Keratinocyte (primary cell): ENCODE results near the gene RYR2. TPM values are rescaled to one million over a fixed set of nuclear protein-coding genes. Genes with fewer than 3 reads are reported as not detected.
"Not testable (repeated sequence)": the region's sequence is repeated elsewhere in the genome, so short reads cannot be mapped to it uniquely, and the experiment has no call there.

Experiments used
- DNase-seq: peaks from one replicate; pipeline ENCODE4 v3.0.0-alpha.2; 2011; ENCODE audit warnings: low read depth, missing footprints, low spot score
- FAIRE-seq: peaks from 2 replicates; lab custom pipeline; 2011; peaks lifted over from hg19 to GRCh38; lab: Jason Lieb, UNC
- H2AFZ ChIP-seq: 2 replicates; pipeline ENCODE4 v1.6.0; 2012; ENCODE audit warnings: low read length, control low read depth, inconsistent platforms; ENCODE audit not compliant: control insufficient read depth
- H3K27ac ChIP-seq: 2 replicates; pipeline ENCODE4 v1.5.1; 2011; ENCODE audit warnings: low read length; ENCODE audit not compliant: control insufficient read depth, insufficient read depth
- H3K27me3 ChIP-seq: 3 replicates; pipeline ENCODE4 v1.6.0; 2011; ENCODE audit warnings: low read length; ENCODE audit not compliant: control insufficient read depth, insufficient read depth; ENCODE audit errors: extremely low read depth
- H3K36me3 ChIP-seq, 2 experiments: 2 replicates in 1 of 2; 3 replicates in 1 of 2; pipeline ENCODE4 v1.5.1; 2011; ENCODE audit warnings: low read length in 2 of 2, mild to moderate bottlenecking in 1 of 2; ENCODE audit not compliant: control insufficient read depth in 2 of 2, insufficient read depth in 2 of 2; ENCODE audit errors: extremely low read depth in 1 of 2
- H3K4me1 ChIP-seq: 3 replicates; pipeline ENCODE4 v1.5.1; 2011; ENCODE audit warnings: low read length; ENCODE audit not compliant: control insufficient read depth, insufficient read depth; ENCODE audit errors: extremely low read depth
- H3K4me2 ChIP-seq: 3 replicates; pipeline ENCODE4 v1.6.0; 2011; ENCODE audit warnings: low read depth, low read length; ENCODE audit not compliant: control insufficient read depth, insufficient read depth; ENCODE audit errors: extremely low read depth
- H3K4me3 ChIP-seq, 3 experiments: fragments of 200-600 bp in 1 of 3; sonication (generic) in 1 of 3; 2 replicates in 2 of 3; 3 replicates in 1 of 3; pipeline ENCODE4 v1.5.1; 2011 to 2016; ENCODE audit warnings: low read length in 3 of 3, mild to moderate bottlenecking in 3 of 3, control low read depth in 2 of 3, inconsistent platforms in 1 of 3, low read depth in 1 of 3, mixed read lengths in 1 of 3, mixed run types in 1 of 3, moderate library complexity in 1 of 3; ENCODE audit not compliant: control insufficient read depth in 2 of 3, insufficient read depth in 2 of 3; ENCODE audit errors: extremely low read depth in 1 of 3
- H3K79me2 ChIP-seq: 2 replicates; pipeline ENCODE4 v1.6.0; 2012; ENCODE audit warnings: low read length; ENCODE audit not compliant: control insufficient read depth, insufficient read depth
- H3K9ac ChIP-seq: 3 replicates; pipeline ENCODE4 v1.6.0; 2011; ENCODE audit warnings: low read length; ENCODE audit not compliant: control insufficient read depth, insufficient read depth; ENCODE audit errors: extremely low read depth
- H3K9me1 ChIP-seq: 3 replicates; pipeline ENCODE4 v1.6.0; 2011; ENCODE audit warnings: low read length; ENCODE audit not compliant: control insufficient read depth, insufficient read depth; ENCODE audit errors: extremely low read depth
- H3K9me3 ChIP-seq: 2 replicates; pipeline ENCODE4 v1.5.1; 2012; ENCODE audit warnings: low read depth, low read length; ENCODE audit not compliant: control insufficient read depth
- H4K20me1 ChIP-seq: 3 replicates; pipeline ENCODE4 v1.6.0; 2011; ENCODE audit warnings: low read length; ENCODE audit not compliant: control insufficient read depth, insufficient read depth; ENCODE audit errors: extremely low read depth
- CTCF ChIP-seq, 3 experiments: IDR thresholded peaks in 1 of 3; conservative IDR thresholded peaks in 1 of 3; optimal IDR thresholded peaks in 1 of 3; 2 replicates in 2 of 3; 3 replicates in 1 of 3; pipeline versions ENCODE3 to v1.5.1; 2011; ENCODE audit warnings: low read length in 3 of 3, mild to moderate bottlenecking in 3 of 3, moderate library complexity in 2 of 3, control low read depth in 1 of 3, inconsistent platforms in 1 of 3; ENCODE audit not compliant: insufficient read depth in 2 of 3; ENCODE audit errors: extremely low read depth in 1 of 3
- EZH2 ChIP-seq: IDR thresholded peaks from one replicate; pipeline ENCODE4 v1.6.1; 2012; ENCODE audit warnings: inconsistent platforms, mild to moderate bottlenecking, low read length, moderate library complexity
- dilution Hi-C: fragments of 300-500 bp; cut with MboI; formaldehyde crosslinking; loops from one replicate; pipeline ENCODE4 v1.7.0; 2020; ENCODE audit warnings: low sequenced_read_pairs; ENCODE audit not compliant: extremely low pct_ligation_motif_present
- polyA plus RNA-seq, 5 experiments: library from polyadenylated mRNA; depleted of rRNA in 3 of 5; stranded (reverse) in 3 of 5; stranded (forward) in 1 of 5; unstranded in 1 of 5; fragments of >200 nt; gene quantifications; 1 replicate in 1 of 5; 2 replicates in 3 of 5; 3 replicates in 1 of 5; pipeline versions ENCODE4 v1.2.1 to v1.2.3, GENCODE V29; 2011 to 2012; ENCODE audit warnings: missing spikeins in 2 of 5, low read depth in 1 of 5, low replicate concordance in 1 of 5

Gene RYR2
- polyA plus RNA-seq, 1 donor (not counting 4 experiments of a cell fraction or from before 2014, with no cell fraction given) = 0.05 TPM

GRCh38 chr1:237269938-237270337 is 228.0 kb downstream of the RYR2 start:
- dilution Hi-C loops = no loop called here
- TF ChIP-seq EZH2 = no peak
- TF ChIP-seq CTCF (optimal IDR thresholded peaks at IDR 0.05 in 1 of 3, IDR thresholded peaks at IDR 0.05 in 1 of 3, conservative IDR thresholded peaks at IDR 0.05 in 1 of 3; ENCODE audit: extremely low read depth in 1 of 3, insufficient read depth in 2 of 3, low read length in 3 of 3) = no peak
- Histone ChIP-seq H3K27ac (no peak overlapping the region), H3K4me2 (no peak overlapping the region), H3K27me3 (no peaks in the 10 kb centered on the region), H4K20me1 (no peaks in the 10 kb centered on the region), H3K36me3 (no peaks in the 10 kb centered on the region), H3K9me3 (no peaks in the 10 kb centered on the region), H3K4me1 (no peaks in the 10 kb centered on the region), H3K4me3 (no peak overlapping the region), H2AFZ (no peak overlapping the region), H3K9me1 (no peaks in the 10 kb centered on the region), H3K9ac (no peak overlapping the region), H3K79me2 (no peaks in the 10 kb centered on the region)
- DNase-seq (no peak), FAIRE-seq (no peak)

- Histone ChIP-seq H3K4me3 (no peak overlapping the region), H3K4me1 (no peaks in the 10 kb centered on the region), H2AFZ (no peak overlapping the region), H3K79me2 (no peaks in the 10 kb centered on the region), H4K20me1 (no peaks in the 10 kb centered on the region), H3K27ac (no peak overlapping the region), H3K36me3 (no peaks in the 10 kb centered on the region), H3K4me2 (no peak overlapping the region), H3K9ac (no peak overlapping the region), H3K9me3 (no peaks in the 10 kb centered on the region), H3K9me1 (no peaks in the 10 kb centered on the region), H3K27me3 (no peaks in the 10 kb centered on the region)
- DNase-seq (no peak), FAIRE-seq (no peak)
- no peak for TF ChIP-seq EZH2
- no peak for TF ChIP-seq CTCF (optimal IDR thresholded peaks at IDR 0.05 in 1 of 3, IDR thresholded peaks at IDR 0.05 in 1 of 3, conservative IDR thresholded peaks at IDR 0.05 in 1 of 3; ENCODE audit: extremely low read depth in 1 of 3, insufficient read depth in 2 of 3, low read length in 3 of 3)
- dilution Hi-C loops = no loop called here
Observed at GRCh38 chr1:237270353-237270752, 228.4 kb downstream of the RYR2 start.

GRCh38 chr1:237277994-237278393 is 236.0 kb downstream of the RYR2 start:
- DNase-seq, H2AFZ ChIP-seq, H3K27ac ChIP-seq, H3K9me3 ChIP-seq, H3K4me3 ChIP-seq, FAIRE-seq, H3K79me2 ChIP-seq, H3K4me1 ChIP-seq, H3K36me3 ChIP-seq, H4K20me1 ChIP-seq, H3K27me3 ChIP-seq, H3K9me1 ChIP-seq, H3K9ac ChIP-seq, H3K4me2 ChIP-seq, dilution Hi-C loops: not testable (repeated sequence)
